Hematopoietic multipotent progenitor cell (in vitro differentiated cells): ENCODE data around the gene CCN5. TPM values are rescaled to one million over a fixed set of nuclear protein-coding genes. Genes with fewer than 3 reads are reported as not detected.

Experiments used
- DNase-seq, 3 donors: peaks; one replicate each; pipeline ENCODE4 v3.0.0-alpha.2; 2011 to 2015; ENCODE audit warnings: low read depth in 2 of 3, low spot score in 2 of 3
- total RNA-seq: library from RNA; depleted of rRNA; stranded (reverse); fragments of >200 nt; gene quantifications from one replicate; pipeline ENCODE4 v1.2.3, GENCODE V29; 2012

Gene CCN5
- total RNA-seq, 1 donor = under 0.01 TPM

GRCh38 chr20:44715499-44716308 is 535 bp downstream of the CCN5 start:
- DNase-seq = no peak

- no peak for DNase-seq
Observed at GRCh38 chr20:44716309-44717106, 1.3 kb downstream of the CCN5 start.

GRCh38 chr20:44717986-44718385 is 2.8 kb downstream of the CCN5 start:
- DNase-seq = no peak

GRCh38 chr20:44719841-44720240 is 4.7 kb downstream of the CCN5 start:
- DNase-seq = no peak

GRCh38 chr20:44720621-44720996 is 5.4 kb downstream of the CCN5 start:
- no peak for DNase-seq

- no peak for DNase-seq
Observed at GRCh38 chr20:44720997-44721784, 6.0 kb downstream of the CCN5 start.

- DNase-seq = no peak
Observed at GRCh38 chr20:44721785-44722054, 6.6 kb downstream of the CCN5 start.

- DNase-seq = no peak
Observed at GRCh38 chr20:44722990-44723389, 7.8 kb downstream of the CCN5 start.

- DNase-seq = peak in 1 of 3 donors; percentile 44
Observed at GRCh38 chr20:44723391-44723790, 8.2 kb downstream of the CCN5 start.

GRCh38 chr20:44723798-44724362 is 8.7 kb downstream of the CCN5 start:
- DNase-seq = no peak

GRCh38 chr20:44724423-44725091 is 9.4 kb downstream of the CCN5 start:
- DNase-seq = no peak

GRCh38 chr20:44725837-44726236 is 10.7 kb downstream of the CCN5 start:
- DNase-seq = no peak

GRCh38 chr20:44727039-44727438 is 11.9 kb downstream of the CCN5 start:
- no peak for DNase-seq

- no peak for DNase-seq
Observed at GRCh38 chr20:44727651-44728050, 12.5 kb downstream of the CCN5 start.

- DNase-seq = peak in 1 of 3 donors; percentile 72
Observed at GRCh38 chr20:44728801-44729443, 13.8 kb downstream of the CCN5 start.

GRCh38 chr20:44730441-44730840 is 15.3 kb downstream of the CCN5 start:
- no peak for DNase-seq

- no peak for DNase-seq
Observed at GRCh38 chr20:44731657-44732056, 16.5 kb downstream of the CCN5 start.

GRCh38 chr20:44732327-44732726 is 17.2 kb downstream of the CCN5 start:
- no peak for DNase-seq

GRCh38 chr20:44733341-44734069 is 18.3 kb downstream of the CCN5 start:
- DNase-seq = peak in 2 of 3 donors; percentile 66 to 79
